HepG2 (cell line): ENCODE results near the gene NLRC5. TPM values are rescaled to one million over a fixed set of nuclear protein-coding genes. Genes with fewer than 3 reads are reported as not detected.

Experiments used
- AKNA ChIP-seq: sonication (generic); formaldehyde crosslinking; IDR thresholded peaks from 2 replicates; pipeline ENCODE4 v1.4.0; 2020; ENCODE audit warnings: missing genetic modification reagents, borderline replicate concordance
- ERF ChIP-seq: IDR thresholded peaks from 2 replicates; pipeline ENCODE4 v1.6.1; 2018; ENCODE audit warnings: missing biosample characterization, missing genetic modification reagents
- FOXA3 ChIP-seq: IDR thresholded peaks from 2 replicates; pipeline ENCODE4 v1.6.1; 2016; ENCODE audit warnings: missing genetic modification reagents, missing compliant biosample characterization
- KDM1A ChIP-seq: IDR thresholded peaks from 2 replicates; pipeline ENCODE4 v1.6.1; 2016; ENCODE audit warnings: missing compliant biosample characterization
- KDM2A ChIP-seq: sonication (generic); formaldehyde crosslinking; IDR thresholded peaks from 2 replicates; pipeline ENCODE4 v1.4.0; 2020; ENCODE audit warnings: low read depth, missing genetic modification reagents, borderline replicate concordance
- MTA1 ChIP-seq: sonication (generic); formaldehyde crosslinking; IDR thresholded peaks from 2 replicates; pipeline ENCODE4 v1.4.0; 2020; ENCODE audit warnings: missing genetic modification reagents, mild to moderate bottlenecking, borderline replicate concordance
- MXI1 ChIP-seq: IDR thresholded peaks from 3 replicates; pipeline ENCODE4 v1.6.1; 2012; ENCODE audit warnings: low read depth, low read length, inconsistent platforms, borderline replicate concordance
- RAD51 ChIP-seq: fragments of 450-650 bp; IDR thresholded peaks from 2 replicates; pipeline ENCODE4 v1.6.1; 2016; ENCODE audit warnings: borderline replicate concordance
- SP4 ChIP-seq: sonication (generic); formaldehyde crosslinking; IDR thresholded peaks from 2 replicates; pipeline ENCODE4 v1.8.1; 2023; ENCODE audit warnings: mild to moderate bottlenecking, missing genetic modification reagents
- TGIF2 ChIP-seq: IDR thresholded peaks from 2 replicates; pipeline ENCODE4 v1.6.1; 2016; ENCODE audit warnings: control low read depth, missing compliant biosample characterization
- ZBTB14 ChIP-seq: sonication (generic); formaldehyde crosslinking; IDR thresholded peaks from 2 replicates; pipeline ENCODE4 v1.4.0; 2020; ENCODE audit warnings: missing genetic modification reagents
- ZFYVE20 ChIP-seq: sonication (generic); formaldehyde crosslinking; IDR thresholded peaks from 2 replicates; pipeline ENCODE4 v1.8.0; 2023; ENCODE audit warnings: low read depth, mild to moderate bottlenecking, moderate library complexity, missing genetic modification reagents, borderline replicate concordance
- ZNF574 ChIP-seq: sonication (generic); formaldehyde crosslinking; IDR thresholded peaks from 2 replicates; pipeline ENCODE4 v1.4.0; 2020; ENCODE audit warnings: missing genetic modification reagents
- ZNF598 ChIP-seq: sonication (generic); formaldehyde crosslinking; IDR thresholded peaks from 2 replicates; pipeline ENCODE4 v1.5.1; 2020; ENCODE audit warnings: mild to moderate bottlenecking, missing genetic modification reagents, borderline replicate concordance
- ZNF615 ChIP-seq: sonication (generic); formaldehyde crosslinking; IDR thresholded peaks from 2 replicates; pipeline ENCODE4 v1.5.0; 2020; ENCODE audit warnings: mild to moderate bottlenecking, missing genetic modification reagents, borderline replicate concordance
- ZNF639 ChIP-seq: conservative IDR thresholded peaks from 2 replicates; pipeline ENCODE4 v1.6.1; 2018; ENCODE audit warnings: missing genetic modification reagents
- ZNF75D ChIP-seq: sonication (generic); formaldehyde crosslinking; IDR thresholded peaks from 2 replicates; pipeline ENCODE4 v1.8.1; 2023; ENCODE audit warnings: missing genetic modification reagents, mild to moderate bottlenecking, borderline replicate concordance
- polyA plus RNA-seq, 8 experiments: library from polyadenylated mRNA; depleted of rRNA in 3 of 8; stranded (reverse) in 7 of 8; unstranded in 1 of 8; fragments of >200 nt; fragmentation: Illumina TruSeq in 4 of 8; extraction: Trizol in 4 of 8; gene quantifications; 2 replicates each; pipeline versions ENCODE4 v1.2.1 to v1.2.3, GENCODE V29; 2011 to 2016; ENCODE audit warnings: low read depth in 4 of 8, missing spikeins in 1 of 8, mixed read lengths in 1 of 8; ENCODE audit not compliant: insufficient read depth in 1 of 8
- total RNA-seq, 5 experiments: library from RNA; depleted of rRNA; stranded (reverse); fragments of >200 nt; fragmentation: Illumina TruSeq; extraction: Trizol; gene quantifications; 2 replicates each; pipeline ENCODE4 v1.2.3, GENCODE V29; 2016; ENCODE audit warnings: low read depth in 1 of 5

Gene NLRC5
- total and polyA plus RNA-seq, 2 of the 13 experiments (the other 11 are each of a cell fraction or from before 2014, with no cell fraction given): 6.3 to 12.7 TPM

GRCh38 chr16:56964243-56965148 is 24.9 kb upstream of the NLRC5 start (continued):
- TF ChIP-seq ZNF615 (CRISPR knock-in tag): no peak
- TF ChIP-seq TGIF2 (CRISPR knock-in tag): peak; percentile 75; the same call in 1 of the 2 replicates
- TF ChIP-seq ZNF75D (CRISPR knock-in tag): no peak
- TF ChIP-seq RAD51: no peak
- no peak for TF ChIP-seq ZNF639 (CRISPR knock-in tag)
- TF ChIP-seq ZBTB14 (CRISPR knock-in tag): peak; percentile 50; the same call in 1 of the 2 replicates
- no peak; the same call in 1 of the 2 replicates for TF ChIP-seq FOXA3 (CRISPR knock-in tag)
- TF ChIP-seq ERF (CRISPR knock-in tag): peak; percentile 22; the same call in 1 of the 2 replicates
- TF ChIP-seq SP4: peak; percentile 29; the same call in 1 of the 2 replicates
- no peak for TF ChIP-seq AKNA (CRISPR knock-in tag)
- TF ChIP-seq MXI1: no peak
- peak; percentile 77; the same call in 1 of the 2 replicates for TF ChIP-seq KDM2A (CRISPR knock-in tag)
- peak; percentile 83 for TF ChIP-seq ZNF574 (CRISPR knock-in tag)
- TF ChIP-seq ZNF598: no peak
- TF ChIP-seq MTA1 (CRISPR knock-in tag): peak; percentile 66; the same call in 1 of the 2 replicates
- TF ChIP-seq ZFYVE20: no peak
- TF ChIP-seq KDM1A (CRISPR knock-in tag): peak; percentile 91
